Measurements from ENCODE around the gene MTARC2.

DNA sequence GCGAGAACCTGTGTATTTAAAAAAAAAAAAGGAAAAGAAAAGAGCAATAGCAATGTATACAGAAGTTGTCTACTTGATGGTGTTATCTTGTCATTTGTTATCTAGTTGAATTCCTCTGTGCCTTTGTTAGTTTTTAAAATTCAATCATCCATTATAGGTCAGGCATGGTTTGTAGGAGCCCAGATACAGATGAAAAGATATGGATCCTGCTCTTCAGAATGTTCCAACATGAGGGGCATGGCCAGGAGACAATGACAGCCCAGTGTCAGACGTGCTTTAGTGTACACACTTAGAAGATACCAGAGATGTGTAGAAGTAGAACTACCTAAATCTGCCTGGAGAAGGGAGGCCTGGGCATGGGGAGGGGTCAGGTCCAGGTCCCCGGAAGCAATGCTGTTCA, 16.6 kb downstream of the MTARC2 start:
- TF ChIP-seq POLR2A (IDR thresholded peaks at IDR 0.05) (no peak), CTCF (IDR thresholded peaks at IDR 0.05) (no peak)

All from sigmoid colon (tissue), 3 donors.